K562 (cell line): ENCODE results near the gene AGO3. TPM values are rescaled to one million over a fixed set of nuclear protein-coding genes. Genes with fewer than 3 reads are reported as not detected.
A peak's percentile ranks its signal among the peaks of the same experiment; 100 is the strongest.

Source experiments
- ELF1 ChIP-seq: fragments of 200-800 bp; sonication (Bioruptor generic); IDR thresholded peaks from 2 replicates; pipeline ENCODE4 v1.6.1; 2016; ENCODE audit warnings: missing genetic modification characterization, missing compliant biosample characterization
- OTX1 ChIP-seq: fragments of 450-650 bp; formaldehyde crosslinking; IDR thresholded peaks from 2 replicates; pipeline ENCODE4 v1.4.0; 2022; ENCODE audit warnings: mild to moderate bottlenecking
- POLR2AphosphoS2 ChIP-seq: IDR thresholded peaks from 2 replicates; pipeline ENCODE4 v1.6.1; 2012; ENCODE audit warnings: low read length, improper control_type of control experiment
- SMARCA4 ChIP-seq: fragments of 450-650 bp; IDR thresholded peaks from 2 replicates; pipeline ENCODE4 v1.6.1; 2016
- TBP ChIP-seq: optimal IDR thresholded peaks from 2 replicates; pipeline ENCODE3; 2011; ENCODE audit warnings: low read depth, low read length, improper control_type of control experiment
- TFAM ChIP-seq: fragments of 250-450 bp; sonication (Bioruptor Pico); conservative IDR thresholded peaks from 2 replicates; pipeline ENCODE4 v1.5.0; 2021; ENCODE audit warnings: mild to moderate bottlenecking, moderate library complexity
- TOE1 ChIP-seq, 2 experiments: fragments of 450-650 bp in 1 of 2; sonication (generic) in 1 of 2; formaldehyde crosslinking in 1 of 2; IDR thresholded peaks; 2 replicates each; pipeline versions ENCODE4 v1.7.1 to v1.8.0; 2016 to 2022; ENCODE audit warnings: borderline replicate concordance in 2 of 2, mild to moderate bottlenecking in 2 of 2, antibody characterized with exemption in 1 of 2, inconsistent platforms in 1 of 2, low read depth in 1 of 2, missing genetic modification reagents in 1 of 2, moderate library complexity in 1 of 2
- polyA plus RNA-seq, 8 experiments: library from polyadenylated mRNA; depleted of rRNA in 4 of 8; stranded (reverse) in 5 of 8; unstranded in 3 of 8; fragments of >200 nt; fragmentation: Nextera tagmentation in 2 of 8; fragmentation: Illumina TruSeq in 1 of 8; extraction: Ambion mirVana in 2 of 8; extraction: Trizol in 1 of 8; gene quantifications; 2 replicates each; pipeline versions ENCODE4 v1.2.1 to v1.2.3, GENCODE V29; 2011 to 2014; ENCODE audit warnings: inconsistent platforms in 1 of 8, missing spikeins in 1 of 8
- total RNA-seq, 7 experiments: library from RNA; depleted of rRNA in 6 of 7; stranded (reverse); fragments of >200 nt in 6 of 7; fragmentation: Illumina TruSeq in 2 of 7; extraction: Trizol in 2 of 7; gene quantifications; 2 replicates each; pipeline versions ENCODE4 v1.2.1 to v1.2.3, GENCODE V29; 2011 to 2021; ENCODE audit warnings: low replicate concordance in 1 of 7
- TF ChIP-seq, protein P1 (sequence below): sonication (generic); IDR thresholded peaks from 2 replicates; pipeline ENCODE4 v1.6.1; 2016
- TF ChIP-seq, protein P2 (sequence below): fragments of 450-650 bp; IDR thresholded peaks from 2 replicates; pipeline ENCODE4 v1.6.1; 2016; ENCODE audit warnings: low read depth
- TF ChIP-seq, protein P3 (sequence below): conservative IDR thresholded peaks from 2 replicates; pipeline ENCODE4 v1.6.1; 2011; ENCODE audit warnings: low read depth, mild to moderate bottlenecking, low read length; ENCODE audit not compliant: control insufficient read depth
- TF ChIP-seq, protein P4 (sequence below): IDR thresholded peaks from 3 replicates; pipeline ENCODE4 v1.6.1; 2011; ENCODE audit warnings: borderline replicate concordance, mild to moderate bottlenecking, moderate library complexity; ENCODE audit not compliant: insufficient read length; ENCODE audit errors: extremely low read depth

AGO3 gene
- total and polyA plus RNA-seq, 9 of the 15 experiments (the other 6 are each of a cell fraction or from before 2014, with no cell fraction given), result 4.5 to 41.5 (median 22.7) TPM

DNA sequence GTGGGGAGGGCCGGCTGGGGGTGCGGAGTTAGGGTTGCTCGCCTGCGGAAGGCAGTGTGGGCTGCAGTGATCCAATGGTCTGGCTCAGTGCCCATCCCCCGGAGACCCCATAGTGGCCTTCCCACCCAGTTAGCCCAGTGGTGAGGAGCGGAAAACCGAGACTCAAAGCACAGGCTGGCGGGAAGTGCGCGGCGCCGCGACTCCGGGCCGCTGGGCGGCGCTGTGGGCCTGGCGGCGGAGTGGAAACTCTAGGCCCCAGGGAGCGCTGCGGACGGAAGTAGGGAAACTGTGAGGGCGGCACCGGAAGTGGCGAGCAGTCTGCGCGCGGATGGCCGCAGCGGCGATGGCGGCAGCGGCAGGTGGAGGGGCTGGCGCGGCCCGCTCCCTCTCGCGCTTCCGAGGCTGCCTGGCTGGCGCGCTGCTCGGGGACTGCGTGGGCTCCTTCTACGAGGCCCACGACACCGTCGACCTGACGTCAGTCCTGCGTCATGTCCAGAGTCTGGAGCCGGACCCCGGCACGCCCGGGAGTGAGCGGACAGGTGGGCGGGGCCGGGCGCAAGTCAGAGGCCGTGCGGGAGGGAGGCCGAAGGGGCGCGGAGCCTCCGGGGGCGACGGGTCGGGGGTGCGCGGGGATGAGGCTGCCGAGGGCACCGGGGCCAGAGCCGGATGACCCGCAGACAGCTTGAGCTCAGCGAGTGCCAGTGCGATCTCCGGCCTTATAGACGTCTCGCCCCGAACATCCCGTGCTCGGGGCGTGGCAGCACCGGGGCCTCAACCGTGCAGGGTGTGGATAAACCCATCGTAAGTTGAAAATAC, 157.9 kb downstream of the AGO3 start, which contains the start of gene ADPRS (continued):
- TF ChIP-seq POLR2AphosphoS2 (no peak), TOE1 (IDR thresholded peaks at IDR 0.05; ENCODE audit: borderline replicate concordance) (peak; percentile 48; the same call in 1 of the 2 replicates), TOE1 (CRISPR knock-in tag; IDR thresholded peaks at IDR 0.05; ENCODE audit: borderline replicate concordance, low read depth) (peak; percentile 95), TFAM (CRISPR knock-in tag) (no peak), ELF1 (peak; percentile 97), TBP (peak; percentile 93), SMARCA4 (no peak), OTX1 (CRISPR knock-in tag) (peak; percentile 7; the same call in 1 of the 2 replicates)
- TF ChIP-seq, protein P1, sequence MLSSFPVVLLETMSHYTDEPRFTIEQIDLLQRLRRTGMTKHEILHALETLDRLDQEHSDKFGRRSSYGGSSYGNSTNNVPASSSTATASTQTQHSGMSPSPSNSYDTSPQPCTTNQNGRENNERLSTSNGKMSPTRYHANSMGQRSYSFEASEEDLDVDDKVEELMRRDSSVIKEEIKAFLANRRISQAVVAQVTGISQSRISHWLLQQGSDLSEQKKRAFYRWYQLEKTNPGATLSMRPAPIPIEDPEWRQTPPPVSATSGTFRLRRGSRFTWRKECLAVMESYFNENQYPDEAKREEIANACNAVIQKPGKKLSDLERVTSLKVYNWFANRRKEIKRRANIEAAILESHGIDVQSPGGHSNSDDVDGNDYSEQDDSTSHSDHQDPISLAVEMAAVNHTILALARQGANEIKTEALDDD, result no peak
- TF ChIP-seq, protein P2, sequence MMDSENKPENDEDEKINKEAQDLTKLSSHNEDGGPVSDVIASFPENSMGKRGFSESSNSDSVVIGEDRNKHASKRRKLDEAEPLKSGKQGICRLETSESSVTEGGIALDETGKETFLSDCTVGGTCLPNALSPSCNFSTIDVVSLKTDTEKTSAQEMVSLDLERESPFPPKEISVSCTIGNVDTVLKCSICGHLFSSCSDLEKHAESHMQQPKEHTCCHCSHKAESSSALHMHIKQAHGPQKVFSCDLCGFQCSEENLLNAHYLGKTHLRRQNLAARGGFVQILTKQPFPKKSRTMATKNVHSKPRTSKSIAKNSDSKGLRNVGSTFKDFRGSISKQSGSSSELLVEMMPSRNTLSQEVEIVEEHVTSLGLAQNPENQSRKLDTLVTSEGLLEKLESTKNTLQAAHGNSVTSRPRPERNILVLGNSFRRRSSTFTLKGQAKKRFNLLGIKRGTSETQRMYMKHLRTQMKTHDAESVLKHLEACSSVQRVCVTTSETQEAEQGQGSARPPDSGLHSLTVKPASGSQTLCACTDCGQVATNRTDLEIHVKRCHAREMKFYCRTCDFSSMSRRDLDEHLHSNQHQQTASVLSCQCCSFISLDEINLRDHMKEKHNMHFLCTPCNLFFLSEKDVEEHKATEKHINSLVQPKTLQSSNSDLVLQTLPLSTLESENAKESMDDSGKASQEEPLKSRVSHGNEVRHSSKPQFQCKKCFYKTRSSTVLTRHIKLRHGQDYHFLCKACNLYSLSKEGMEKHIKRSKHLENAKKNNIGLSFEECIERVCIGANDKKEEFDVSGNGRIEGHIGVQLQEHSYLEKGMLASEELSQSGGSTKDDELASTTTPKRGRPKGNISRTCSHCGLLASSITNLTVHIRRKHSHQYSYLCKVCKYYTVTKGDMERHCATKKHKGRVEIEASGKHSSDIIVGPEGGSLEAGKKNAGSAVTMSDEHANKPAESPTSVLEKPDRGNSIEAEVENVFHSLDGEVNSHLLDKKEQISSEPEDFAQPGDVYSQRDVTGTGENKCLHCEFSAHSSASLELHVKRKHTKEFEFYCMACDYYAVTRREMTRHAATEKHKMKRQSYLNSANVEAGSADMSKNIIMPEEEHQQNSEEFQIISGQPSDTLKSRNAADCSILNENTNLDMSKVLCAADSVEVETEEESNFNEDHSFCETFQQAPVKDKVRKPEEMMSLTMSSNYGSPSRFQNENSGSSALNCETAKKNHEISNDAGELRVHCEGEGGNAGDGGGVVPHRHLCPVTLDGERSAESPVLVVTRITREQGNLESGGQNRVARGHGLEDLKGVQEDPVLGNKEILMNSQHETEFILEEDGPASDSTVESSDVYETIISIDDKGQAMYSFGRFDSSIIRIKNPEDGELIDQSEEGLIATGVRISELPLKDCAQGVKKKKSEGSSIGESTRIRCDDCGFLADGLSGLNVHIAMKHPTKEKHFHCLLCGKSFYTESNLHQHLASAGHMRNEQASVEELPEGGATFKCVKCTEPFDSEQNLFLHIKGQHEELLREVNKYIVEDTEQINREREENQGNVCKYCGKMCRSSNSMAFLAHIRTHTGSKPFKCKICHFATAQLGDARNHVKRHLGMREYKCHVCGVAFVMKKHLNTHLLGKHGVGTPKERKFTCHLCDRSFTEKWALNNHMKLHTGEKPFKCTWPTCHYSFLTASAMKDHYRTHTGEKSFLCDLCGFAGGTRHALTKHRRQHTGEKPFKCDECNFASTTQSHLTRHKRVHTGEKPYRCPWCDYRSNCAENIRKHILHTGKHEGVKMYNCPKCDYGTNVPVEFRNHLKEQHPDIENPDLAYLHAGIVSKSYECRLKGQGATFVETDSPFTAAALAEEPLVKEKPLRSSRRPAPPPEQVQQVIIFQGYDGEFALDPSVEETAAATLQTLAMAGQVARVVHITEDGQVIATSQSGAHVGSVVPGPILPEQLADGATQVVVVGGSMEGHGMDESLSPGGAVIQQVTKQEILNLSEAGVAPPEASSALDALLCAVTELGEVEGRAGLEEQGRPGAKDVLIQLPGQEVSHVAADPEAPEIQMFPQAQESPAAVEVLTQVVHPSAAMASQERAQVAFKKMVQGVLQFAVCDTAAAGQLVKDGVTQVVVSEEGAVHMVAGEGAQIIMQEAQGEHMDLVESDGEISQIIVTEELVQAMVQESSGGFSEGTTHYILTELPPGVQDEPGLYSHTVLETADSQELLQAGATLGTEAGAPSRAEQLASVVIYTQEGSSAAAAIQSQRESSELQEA, result no peak
- TF ChIP-seq, protein P3, sequence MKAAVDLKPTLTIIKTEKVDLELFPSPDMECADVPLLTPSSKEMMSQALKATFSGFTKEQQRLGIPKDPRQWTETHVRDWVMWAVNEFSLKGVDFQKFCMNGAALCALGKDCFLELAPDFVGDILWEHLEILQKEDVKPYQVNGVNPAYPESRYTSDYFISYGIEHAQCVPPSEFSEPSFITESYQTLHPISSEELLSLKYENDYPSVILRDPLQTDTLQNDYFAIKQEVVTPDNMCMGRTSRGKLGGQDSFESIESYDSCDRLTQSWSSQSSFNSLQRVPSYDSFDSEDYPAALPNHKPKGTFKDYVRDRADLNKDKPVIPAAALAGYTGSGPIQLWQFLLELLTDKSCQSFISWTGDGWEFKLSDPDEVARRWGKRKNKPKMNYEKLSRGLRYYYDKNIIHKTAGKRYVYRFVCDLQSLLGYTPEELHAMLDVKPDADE, result peak; percentile 88
- TF ChIP-seq, protein P4, sequence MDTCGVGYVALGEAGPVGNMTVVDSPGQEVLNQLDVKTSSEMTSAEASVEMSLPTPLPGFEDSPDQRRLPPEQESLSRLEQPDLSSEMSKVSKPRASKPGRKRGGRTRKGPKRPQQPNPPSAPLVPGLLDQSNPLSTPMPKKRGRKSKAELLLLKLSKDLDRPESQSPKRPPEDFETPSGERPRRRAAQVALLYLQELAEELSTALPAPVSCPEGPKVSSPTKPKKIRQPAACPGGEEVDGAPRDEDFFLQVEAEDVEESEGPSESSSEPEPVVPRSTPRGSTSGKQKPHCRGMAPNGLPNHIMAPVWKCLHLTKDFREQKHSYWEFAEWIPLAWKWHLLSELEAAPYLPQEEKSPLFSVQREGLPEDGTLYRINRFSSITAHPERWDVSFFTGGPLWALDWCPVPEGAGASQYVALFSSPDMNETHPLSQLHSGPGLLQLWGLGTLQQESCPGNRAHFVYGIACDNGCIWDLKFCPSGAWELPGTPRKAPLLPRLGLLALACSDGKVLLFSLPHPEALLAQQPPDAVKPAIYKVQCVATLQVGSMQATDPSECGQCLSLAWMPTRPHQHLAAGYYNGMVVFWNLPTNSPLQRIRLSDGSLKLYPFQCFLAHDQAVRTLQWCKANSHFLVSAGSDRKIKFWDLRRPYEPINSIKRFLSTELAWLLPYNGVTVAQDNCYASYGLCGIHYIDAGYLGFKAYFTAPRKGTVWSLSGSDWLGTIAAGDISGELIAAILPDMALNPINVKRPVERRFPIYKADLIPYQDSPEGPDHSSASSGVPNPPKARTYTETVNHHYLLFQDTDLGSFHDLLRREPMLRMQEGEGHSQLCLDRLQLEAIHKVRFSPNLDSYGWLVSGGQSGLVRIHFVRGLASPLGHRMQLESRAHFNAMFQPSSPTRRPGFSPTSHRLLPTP, result no peak
